GM15510 (cell line): Measurements from ENCODE around the gene ALAD.

Experiments
- POLR2A ChIP-seq: IDR thresholded peaks from 3 replicates; pipeline ENCODE4 v1.6.1; 2011; ENCODE audit warnings: borderline replicate concordance; ENCODE audit not compliant: insufficient read length; ENCODE audit errors: extremely low read depth

The ALAD gene

GRCh38 chr9:113409883-113410206, 8.8 kb upstream of the ALAD start:
- TF ChIP-seq POLR2A, result no peak

GRCh38 chr9:113409481-113409880, 8.4 kb upstream of the ALAD start:
- no peak for TF ChIP-seq POLR2A

GRCh38 chr9:113403646-113404045, 2.6 kb upstream of the ALAD start:
- TF ChIP-seq POLR2A, result no peak

- TF ChIP-seq POLR2A, result no peak
Measured at GRCh38 chr9:113399646-113400200, 1.4 kb downstream of the ALAD start.

GRCh38 chr9:113398796-113399195, 2.3 kb downstream of the ALAD start:
- TF ChIP-seq POLR2A, result no peak

GRCh38 chr9:113397203-113397631, 3.9 kb downstream of the ALAD start:
- no peak for TF ChIP-seq POLR2A

- TF ChIP-seq POLR2A, result no peak
Measured at GRCh38 chr9:113395000-113395861, 5.9 kb downstream of the ALAD start.

GRCh38 chr9:113393281-113393680, 7.8 kb downstream of the ALAD start:
- no peak for TF ChIP-seq POLR2A

GRCh38 chr9:113391917-113392316, 9.2 kb downstream of the ALAD start:
- TF ChIP-seq POLR2A, result no peak

GRCh38 chr9:113390192-113390960, 10.7 kb downstream of the ALAD start:
- TF ChIP-seq POLR2A, result no peak

- TF ChIP-seq POLR2A, result no peak
Measured at GRCh38 chr9:113389451-113389850, 11.6 kb downstream of the ALAD start.

GRCh38 chr9:113388833-113389232, 12.3 kb downstream of the ALAD start:
- no peak for TF ChIP-seq POLR2A

GRCh38 chr9:113387560-113388230, 13.4 kb downstream of the ALAD start:
- no peak for TF ChIP-seq POLR2A

- no peak for TF ChIP-seq POLR2A
Measured at GRCh38 chr9:113386571-113387393, 14.3 kb downstream of the ALAD start.

- TF ChIP-seq POLR2A, result no peak
Measured at GRCh38 chr9:113381909-113382411, 19.1 kb downstream of the ALAD start.

- TF ChIP-seq POLR2A, result no peak
Measured at GRCh38 chr9:113380869-113381378, 20.2 kb downstream of the ALAD start.
